GM12878 (cell line): ENCODE results near the gene CXCL1. TPM values are rescaled to one million over a fixed set of nuclear protein-coding genes. Genes with fewer than 3 reads are reported as not detected.

Experiments used
- ATAC-seq: fragments of 200-7000 bp; cut with Tn5 transposase; 3 replicates; pipeline ENCODE4 v1.9.1; 2020; ENCODE audit warnings: mild to moderate bottlenecking, moderate library complexity
- BruUV-seq: library from RNA; stranded (reverse); fragments of 400-500 nt; replicated peaks from 2 replicates; lab custom pipeline; 2021; lab: Mats Ljungman, UMichigan
- CTCF ChIA-PET: fragments of 300-600 bp; sonication (Branson Sonifier 250); formaldehyde crosslinking; extraction: SDS; loops from one replicate; lab custom pipeline; 2021; ENCODE audit warnings: inconsistent platforms; lab: Yijun Ruan, JAX
- POLR2A ChIA-PET: fragments of 350-600 bp; formaldehyde crosslinking; extraction: SDS; loops from one replicate; lab custom pipeline; 2021; ENCODE audit warnings: inconsistent platforms; lab: Charles Lee
- RAD21 ChIA-PET: fragments of 300-600 bp; sonication (Branson Sonifier 250); formaldehyde crosslinking; loops from one replicate; lab custom pipeline; 2023; ENCODE audit warnings: antibody characterized with exemption; ENCODE audit not compliant: unreplicated experiment; lab: Charles Lee
- SMC1A ChIA-PET: fragments of 300-600 bp; sonication (Branson Sonifier 250); formaldehyde crosslinking; loops from one replicate; lab custom pipeline; 2023; ENCODE audit not compliant: unreplicated experiment, uncharacterized antibody; lab: Charles Lee
- DNase-seq: peaks from one replicate; pipeline ENCODE4 v3.0.0-alpha.2; 2011; ENCODE audit warnings: low read depth, low spot score
- FAIRE-seq: peaks from 3 replicates; lab custom pipeline; 2011; peaks lifted over from hg19 to GRCh38; lab: Jason Lieb, UNC
- H2AFZ ChIP-seq: 2 replicates; pipeline ENCODE4 v1.6.0; 2011; ENCODE audit warnings: low read depth, low read length, control low read depth; ENCODE audit not compliant: control insufficient read depth
- H3K27ac ChIP-seq: 2 replicates; pipeline ENCODE4 v1.5.1; 2011; ENCODE audit warnings: control low read depth; ENCODE audit not compliant: control insufficient read depth, insufficient read depth
- H3K27me3 ChIP-seq, 2 experiments: replicated peaks in 1 of 2; 2 replicates each; pipeline versions ENCODE4 v1.6.0 to v1.6.1; 2011; ENCODE audit warnings: low read length in 1 of 2; ENCODE audit not compliant: control insufficient read depth in 2 of 2, insufficient read depth in 2 of 2
- H3K36me3 ChIP-seq, 2 experiments: 2 replicates each; pipeline ENCODE4 v1.5.1; 2011; ENCODE audit warnings: low read length in 1 of 2; ENCODE audit not compliant: control insufficient read depth in 2 of 2, insufficient read depth in 2 of 2
- H3K4me1 ChIP-seq: 2 replicates; pipeline ENCODE4 v1.6.1; 2011; ENCODE audit warnings: mild to moderate bottlenecking, low read length, moderate library complexity, mixed read lengths; ENCODE audit not compliant: control insufficient read depth, insufficient read depth
- H3K4me2 ChIP-seq: 2 replicates; pipeline ENCODE4 v1.6.0; 2011; ENCODE audit warnings: control low read depth; ENCODE audit not compliant: control insufficient read depth, insufficient read depth
- H3K4me3 ChIP-seq: fragments of 200-600 bp; sonication (generic); 2 replicates; pipeline ENCODE4 v1.5.1; 2016
- H3K79me2 ChIP-seq: 2 replicates; pipeline ENCODE4 v1.6.0; 2011; ENCODE audit warnings: low read length; ENCODE audit not compliant: control insufficient read depth, insufficient read depth
- H3K9ac ChIP-seq: 2 replicates; pipeline ENCODE4 v1.8.0; 2011; ENCODE audit warnings: low read length, control low read depth, mixed read lengths; ENCODE audit not compliant: control insufficient read depth, insufficient read depth
- H3K9me3 ChIP-seq: replicated peaks from 3 replicates; pipeline ENCODE4 v1.5.1; 2011; ENCODE audit warnings: mild to moderate bottlenecking, low read length; ENCODE audit not compliant: control insufficient read depth, insufficient read depth
- H4K20me1 ChIP-seq: 2 replicates; pipeline ENCODE4 v1.6.0; 2011; ENCODE audit not compliant: control insufficient read depth, insufficient read depth
- KDM1A ChIP-seq: fragments of 200-600 bp; sonication (generic); IDR thresholded peaks from 2 replicates; pipeline ENCODE4 v1.6.1; 2016; ENCODE audit warnings: borderline replicate concordance
- MYC ChIP-seq: IDR thresholded peaks from 2 replicates; pipeline ENCODE4 v1.6.1; 2011; ENCODE audit warnings: mild to moderate bottlenecking, low read length, moderate library complexity, inconsistent platforms; ENCODE audit not compliant: insufficient read depth, insufficient replicate concordance, insufficient read length, severe bottlenecking
- PAX5 ChIP-seq: IDR thresholded peaks from 2 replicates; pipeline ENCODE4 v1.6.1; 2011; ENCODE audit warnings: low read depth, low read length, borderline replicate concordance
- PML ChIP-seq: IDR thresholded peaks from 2 replicates; pipeline ENCODE4 v1.6.1; 2012; ENCODE audit warnings: low read length, inconsistent platforms
- RFX5 ChIP-seq: IDR thresholded peaks from 2 replicates; pipeline ENCODE4 v1.6.1; 2011; ENCODE audit warnings: low read depth, low read length, improper control_type of control experiment
- STAT3 ChIP-seq: IDR thresholded peaks from 2 replicates; pipeline ENCODE4 v1.6.1; 2011; ENCODE audit warnings: low read depth, low read length, improper control_type of control experiment
- ZNF217 ChIP-seq: fragments of 450-650 bp; IDR thresholded peaks from 2 replicates; pipeline ENCODE4 v1.6.1; 2017; ENCODE audit warnings: antibody characterized with exemption, mild to moderate bottlenecking
- ZNF24 ChIP-seq: fragments of 450-650 bp; IDR thresholded peaks from 2 replicates; pipeline ENCODE4 v1.6.1; 2017; ENCODE audit warnings: antibody characterized with exemption, mild to moderate bottlenecking
- WGBS: methylation state at CpG from one replicate; pipeline ENCODE4 v1.1.6; 2016; ENCODE audit warnings: low lambda C conversion rate; ENCODE audit not compliant: insufficient replicate concordance, insufficient coverage; ENCODE audit errors: missing lambda C conversion rate; 5-methylcytosine and 5-hydroxymethylcytosine counted together
- in situ Hi-C: fragments of 300-500 bp; cut with MboI; formaldehyde crosslinking; loops from 9 replicates; pipeline ENCODE4 v1.14.3; 2018; ENCODE audit warnings: mixed read lengths
- intact Hi-C: fragments of 100-400 bp; cut with micrococcal nuclease; formaldehyde crosslinking; loops from one replicate; pipeline ENCODE4 v1.14.2; 2022; ENCODE audit not compliant: unreplicated experiment
- polyA plus RNA-seq, 11 experiments: library from polyadenylated mRNA; depleted of rRNA in 4 of 11; unstranded in 6 of 11; stranded (reverse) in 5 of 11; fragments of >200 nt; fragmentation: Nextera tagmentation in 4 of 11; fragmentation: Illumina TruSeq in 1 of 11; extraction: Ambion mirVana in 4 of 11; extraction: Trizol in 1 of 11; gene quantifications; 1 replicate in 1 of 11; 2 replicates in 10 of 11; pipeline versions ENCODE4 v1.2.1 to v1.2.3, GENCODE V29; 2011 to 2016; ENCODE audit warnings: inconsistent platforms in 2 of 11, missing spikeins in 2 of 11, low read depth in 1 of 11
- total RNA-seq, 4 experiments: library from RNA; depleted of rRNA in 3 of 4; stranded (reverse); fragments of >200 nt in 3 of 4; fragmentation: Illumina TruSeq in 1 of 4; extraction: Trizol in 1 of 4; gene quantifications; 2 replicates each; pipeline versions ENCODE4 v1.2.1 to v1.2.3, GENCODE V29; 2013 to 2021
- TF ChIP-seq, protein P1 (sequence below): fragments of 150-350 bp; IDR thresholded peaks from 2 replicates; pipeline ENCODE4 v1.6.1; 2016; ENCODE audit warnings: low read depth, low read length
- TF ChIP-seq, protein P2 (sequence below): fragments of 450-650 bp; IDR thresholded peaks from 2 replicates; pipeline ENCODE4 v1.6.1; 2017; ENCODE audit warnings: borderline replicate concordance
- TF ChIP-seq, protein P3 (sequence below): IDR thresholded peaks from 2 replicates; pipeline ENCODE4 v1.6.1; 2011; ENCODE audit warnings: low read depth, low read length, improper control_type of control experiment, borderline replicate concordance
- TF ChIP-seq, protein P4 (sequence below): IDR thresholded peaks from 2 replicates; pipeline ENCODE4 v1.6.1; 2012; ENCODE audit warnings: improper control_type of control experiment, low read depth, low read length; ENCODE audit not compliant: insufficient replicate concordance

CXCL1 gene
- total and polyA plus RNA-seq, 10 of the 15 experiments (the other 5 are each of a cell fraction or from before 2014, with no cell fraction given): not detected

DNA sequence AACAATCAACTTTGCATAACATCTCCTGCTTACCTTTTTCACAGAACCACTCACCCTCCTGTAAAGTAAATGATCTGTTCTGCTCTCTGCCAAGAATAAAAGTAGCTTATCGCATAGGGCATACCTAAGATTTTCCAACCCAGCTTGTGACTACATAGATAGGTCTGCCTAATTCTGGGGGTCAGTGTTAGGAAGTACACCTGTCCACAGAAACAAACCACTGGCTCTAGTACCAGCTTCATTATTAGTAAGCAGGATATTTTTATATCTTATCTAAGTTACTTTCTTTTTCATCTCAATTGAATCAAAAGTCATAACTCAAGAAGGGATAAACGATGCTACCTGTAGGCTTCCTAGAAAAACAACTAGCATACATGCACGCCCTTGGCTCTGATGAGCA is 23.8 kb downstream of the CXCL1 start:
- no peaks in the 10 kb centered on the region for H3K4me1 ChIP-seq
- H3K36me3 ChIP-seq: no peaks in the 10 kb centered on the region
- in situ Hi-C loops (no loop called here), intact Hi-C loops (no loop called here)
- ChIA-PET SMC1A (no interaction called here), RAD21 (no interaction called here), POLR2A (no interaction called here), CTCF (no interaction called here)
- H3K27me3 ChIP-seq: no peaks in the 10 kb centered on the region; a peak in 1 of 4 replicates
- H3K27ac ChIP-seq: no peak overlapping the region
- 34% methylated on average over 3 of the region's 3 CpGs for WGBS
- no peak overlapping the region for H3K4me2 ChIP-seq
- no peaks in the 10 kb centered on the region for H4K20me1 ChIP-seq
- ATAC-seq: no peak
- H2AFZ ChIP-seq: no peak overlapping the region
- no TSS peak for BruUV-seq
- H3K4me3 ChIP-seq: no peak overlapping the region
- no peaks in the 10 kb centered on the region for H3K79me2 ChIP-seq
- no peaks in the 10 kb centered on the region for H3K9me3 ChIP-seq
- DNase-seq: no peak
- FAIRE-seq: no peak
- no peak overlapping the region for H3K9ac ChIP-seq
- no peak for TF ChIP-seq ZNF217
- TF ChIP-seq RFX5: no peak
- TF ChIP-seq, protein P1, sequence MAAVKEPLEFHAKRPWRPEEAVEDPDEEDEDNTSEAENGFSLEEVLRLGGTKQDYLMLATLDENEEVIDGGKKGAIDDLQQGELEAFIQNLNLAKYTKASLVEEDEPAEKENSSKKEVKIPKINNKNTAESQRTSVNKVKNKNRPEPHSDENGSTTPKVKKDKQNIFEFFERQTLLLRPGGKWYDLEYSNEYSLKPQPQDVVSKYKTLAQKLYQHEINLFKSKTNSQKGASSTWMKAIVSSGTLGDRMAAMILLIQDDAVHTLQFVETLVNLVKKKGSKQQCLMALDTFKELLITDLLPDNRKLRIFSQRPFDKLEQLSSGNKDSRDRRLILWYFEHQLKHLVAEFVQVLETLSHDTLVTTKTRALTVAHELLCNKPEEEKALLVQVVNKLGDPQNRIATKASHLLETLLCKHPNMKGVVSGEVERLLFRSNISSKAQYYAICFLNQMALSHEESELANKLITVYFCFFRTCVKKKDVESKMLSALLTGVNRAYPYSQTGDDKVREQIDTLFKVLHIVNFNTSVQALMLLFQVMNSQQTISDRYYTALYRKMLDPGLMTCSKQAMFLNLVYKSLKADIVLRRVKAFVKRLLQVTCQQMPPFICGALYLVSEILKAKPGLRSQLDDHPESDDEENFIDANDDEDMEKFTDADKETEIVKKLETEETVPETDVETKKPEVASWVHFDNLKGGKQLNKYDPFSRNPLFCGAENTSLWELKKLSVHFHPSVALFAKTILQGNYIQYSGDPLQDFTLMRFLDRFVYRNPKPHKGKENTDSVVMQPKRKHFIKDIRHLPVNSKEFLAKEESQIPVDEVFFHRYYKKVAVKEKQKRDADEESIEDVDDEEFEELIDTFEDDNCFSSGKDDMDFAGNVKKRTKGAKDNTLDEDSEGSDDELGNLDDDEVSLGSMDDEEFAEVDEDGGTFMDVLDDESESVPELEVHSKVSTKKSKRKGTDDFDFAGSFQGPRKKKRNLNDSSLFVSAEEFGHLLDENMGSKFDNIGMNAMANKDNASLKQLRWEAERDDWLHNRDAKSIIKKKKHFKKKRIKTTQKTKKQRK: no peak
- no peak for TF ChIP-seq PAX5
- no peak for TF ChIP-seq ZNF24
- TF ChIP-seq, protein P2, sequence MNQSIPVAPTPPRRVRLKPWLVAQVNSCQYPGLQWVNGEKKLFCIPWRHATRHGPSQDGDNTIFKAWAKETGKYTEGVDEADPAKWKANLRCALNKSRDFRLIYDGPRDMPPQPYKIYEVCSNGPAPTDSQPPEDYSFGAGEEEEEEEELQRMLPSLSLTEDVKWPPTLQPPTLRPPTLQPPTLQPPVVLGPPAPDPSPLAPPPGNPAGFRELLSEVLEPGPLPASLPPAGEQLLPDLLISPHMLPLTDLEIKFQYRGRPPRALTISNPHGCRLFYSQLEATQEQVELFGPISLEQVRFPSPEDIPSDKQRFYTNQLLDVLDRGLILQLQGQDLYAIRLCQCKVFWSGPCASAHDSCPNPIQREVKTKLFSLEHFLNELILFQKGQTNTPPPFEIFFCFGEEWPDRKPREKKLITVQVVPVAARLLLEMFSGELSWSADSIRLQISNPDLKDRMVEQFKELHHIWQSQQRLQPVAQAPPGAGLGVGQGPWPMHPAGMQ: no peak
- TF ChIP-seq, protein P3, sequence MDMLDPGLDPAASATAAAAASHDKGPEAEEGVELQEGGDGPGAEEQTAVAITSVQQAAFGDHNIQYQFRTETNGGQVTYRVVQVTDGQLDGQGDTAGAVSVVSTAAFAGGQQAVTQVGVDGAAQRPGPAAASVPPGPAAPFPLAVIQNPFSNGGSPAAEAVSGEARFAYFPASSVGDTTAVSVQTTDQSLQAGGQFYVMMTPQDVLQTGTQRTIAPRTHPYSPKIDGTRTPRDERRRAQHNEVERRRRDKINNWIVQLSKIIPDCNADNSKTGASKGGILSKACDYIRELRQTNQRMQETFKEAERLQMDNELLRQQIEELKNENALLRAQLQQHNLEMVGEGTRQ: no peak
- TF ChIP-seq PML: no peak
- no peak for TF ChIP-seq STAT3
- no peak for TF ChIP-seq KDM1A
- TF ChIP-seq MYC: no peak
- TF ChIP-seq, protein P4, sequence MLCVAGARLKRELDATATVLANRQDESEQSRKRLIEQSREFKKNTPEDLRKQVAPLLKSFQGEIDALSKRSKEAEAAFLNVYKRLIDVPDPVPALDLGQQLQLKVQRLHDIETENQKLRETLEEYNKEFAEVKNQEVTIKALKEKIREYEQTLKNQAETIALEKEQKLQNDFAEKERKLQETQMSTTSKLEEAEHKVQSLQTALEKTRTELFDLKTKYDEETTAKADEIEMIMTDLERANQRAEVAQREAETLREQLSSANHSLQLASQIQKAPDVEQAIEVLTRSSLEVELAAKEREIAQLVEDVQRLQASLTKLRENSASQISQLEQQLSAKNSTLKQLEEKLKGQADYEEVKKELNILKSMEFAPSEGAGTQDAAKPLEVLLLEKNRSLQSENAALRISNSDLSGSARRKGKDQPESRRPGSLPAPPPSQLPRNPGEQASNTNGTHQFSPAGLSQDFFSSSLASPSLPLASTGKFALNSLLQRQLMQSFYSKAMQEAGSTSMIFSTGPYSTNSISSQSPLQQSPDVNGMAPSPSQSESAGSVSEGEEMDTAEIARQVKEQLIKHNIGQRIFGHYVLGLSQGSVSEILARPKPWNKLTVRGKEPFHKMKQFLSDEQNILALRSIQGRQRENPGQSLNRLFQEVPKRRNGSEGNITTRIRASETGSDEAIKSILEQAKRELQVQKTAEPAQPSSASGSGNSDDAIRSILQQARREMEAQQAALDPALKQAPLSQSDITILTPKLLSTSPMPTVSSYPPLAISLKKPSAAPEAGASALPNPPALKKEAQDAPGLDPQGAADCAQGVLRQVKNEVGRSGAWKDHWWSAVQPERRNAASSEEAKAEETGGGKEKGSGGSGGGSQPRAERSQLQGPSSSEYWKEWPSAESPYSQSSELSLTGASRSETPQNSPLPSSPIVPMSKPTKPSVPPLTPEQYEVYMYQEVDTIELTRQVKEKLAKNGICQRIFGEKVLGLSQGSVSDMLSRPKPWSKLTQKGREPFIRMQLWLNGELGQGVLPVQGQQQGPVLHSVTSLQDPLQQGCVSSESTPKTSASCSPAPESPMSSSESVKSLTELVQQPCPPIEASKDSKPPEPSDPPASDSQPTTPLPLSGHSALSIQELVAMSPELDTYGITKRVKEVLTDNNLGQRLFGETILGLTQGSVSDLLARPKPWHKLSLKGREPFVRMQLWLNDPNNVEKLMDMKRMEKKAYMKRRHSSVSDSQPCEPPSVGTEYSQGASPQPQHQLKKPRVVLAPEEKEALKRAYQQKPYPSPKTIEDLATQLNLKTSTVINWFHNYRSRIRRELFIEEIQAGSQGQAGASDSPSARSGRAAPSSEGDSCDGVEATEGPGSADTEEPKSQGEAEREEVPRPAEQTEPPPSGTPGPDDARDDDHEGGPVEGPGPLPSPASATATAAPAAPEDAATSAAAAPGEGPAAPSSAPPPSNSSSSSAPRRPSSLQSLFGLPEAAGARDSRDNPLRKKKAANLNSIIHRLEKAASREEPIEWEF: no peak
